Parathyroid adenoma (tissue), 2 donors: Measurements from ENCODE around the gene AADACL4.
"Not testable (repeated sequence)": the region's sequence is repeated elsewhere in the genome, so short reads cannot be mapped to it uniquely, and the experiment has no call there.

Source experiments
- H2AFZ ChIP-seq: fragments of 300-600 bp; sonication (generic); one replicate; pipeline ENCODE4 v1.7.0; 2017; ENCODE audit warnings: antibody characterized with exemption, mild to moderate bottlenecking
- H3K27ac ChIP-seq: fragments of 300-600 bp; sonication (generic); one replicate; pipeline ENCODE4 v1.7.0; 2017
- H3K27me3 ChIP-seq: fragments of 300-600 bp; sonication (generic); one replicate; pipeline ENCODE4 v1.7.0; 2017; ENCODE audit warnings: low read length; ENCODE audit not compliant: control insufficient read depth, insufficient read depth
- H3K36me3 ChIP-seq: fragments of 300-600 bp; sonication (generic); one replicate; pipeline ENCODE4 v1.7.0; 2017; ENCODE audit warnings: low read length; ENCODE audit not compliant: control insufficient read depth, insufficient read depth
- H3K4me1 ChIP-seq: fragments of 300-600 bp; sonication (generic); one replicate; pipeline ENCODE4 v1.7.0; 2017; ENCODE audit warnings: control low read depth
- H3K4me2 ChIP-seq: fragments of 300-600 bp; sonication (generic); one replicate; pipeline ENCODE4 v1.7.0; 2017; ENCODE audit warnings: low read length
- H3K4me3 ChIP-seq: fragments of 300-600 bp; sonication (generic); one replicate; pipeline ENCODE4 v1.7.0; 2017; ENCODE audit warnings: low read depth, low read length
- H3K79me2 ChIP-seq: fragments of 300-600 bp; sonication (generic); one replicate; pipeline ENCODE4 v1.7.0; 2017; ENCODE audit warnings: control low read depth
- H3K9ac ChIP-seq: fragments of 300-600 bp; sonication (generic); one replicate; pipeline ENCODE4 v1.7.0; 2017; ENCODE audit warnings: mild to moderate bottlenecking
- H3K9me3 ChIP-seq: fragments of 300-600 bp; sonication (generic); one replicate; pipeline ENCODE4 v1.7.0; 2017; ENCODE audit warnings: low read length; ENCODE audit not compliant: control insufficient read depth
- CTCF ChIP-seq: fragments of 300-600 bp; sonication (generic); IDR thresholded peaks from one replicate; pipeline ENCODE4 v1.7.0; 2017; ENCODE audit warnings: antibody characterized with exemption, mild to moderate bottlenecking
- donor health status: primary hyperparathyroidism.

The AADACL4 gene

GRCh38 chr1:12640958-12641272 is 3.0 kb upstream of the AADACL4 start:
- Histone ChIP-seq H3K79me2 (no peaks in the 10 kb centered on the region), H3K4me1 (no peaks in the 10 kb centered on the region), H2AFZ (no peak overlapping the region)

GRCh38 chr1:12643079-12643478 is 806 bp upstream of the AADACL4 start:
- H3K79me2 ChIP-seq, result no peaks in the 10 kb centered on the region
- H2AFZ ChIP-seq, result no peak overlapping the region
- no peaks in the 10 kb centered on the region for H3K4me1 ChIP-seq
- no peak overlapping the region for H3K27ac ChIP-seq
- H3K27me3 ChIP-seq, result no peaks in the 10 kb centered on the region
- H3K9me3 ChIP-seq, result peaks cover 2% of the 10 kb centered on the region
- H3K4me3 ChIP-seq, result no peak overlapping the region
- no peaks in the 10 kb centered on the region for H3K36me3 ChIP-seq
- no peak overlapping the region for H3K9ac ChIP-seq
- no peak for TF ChIP-seq CTCF
- no peak overlapping the region for H3K4me2 ChIP-seq

More at GRCh38 chr1:12640958-12641272, 3.0 kb upstream of the AADACL4 start:
- H3K36me3 ChIP-seq, result no peaks in the 10 kb centered on the region
- no peak overlapping the region for H3K27ac ChIP-seq
- H3K4me2 ChIP-seq, result no peak overlapping the region
- no peaks in the 10 kb centered on the region for H3K27me3 ChIP-seq
- TF ChIP-seq CTCF, result no peak
- H3K4me3 ChIP-seq, result no peak overlapping the region
- no peak overlapping the region for H3K9ac ChIP-seq
- peaks cover 2% of the 10 kb centered on the region for H3K9me3 ChIP-seq

GRCh38 chr1:12644237-12644636 is 352 bp downstream of the AADACL4 start:
- no peaks in the 10 kb centered on the region for H3K27me3 ChIP-seq
- H2AFZ ChIP-seq, result no peak overlapping the region
- H3K9me3 ChIP-seq, result peaks cover 2% of the 10 kb centered on the region
- no peak for TF ChIP-seq CTCF
- H3K9ac ChIP-seq, result no peak overlapping the region
- no peaks in the 10 kb centered on the region for H3K79me2 ChIP-seq
- H3K36me3 ChIP-seq, result no peaks in the 10 kb centered on the region
- H3K27ac ChIP-seq, result no peak overlapping the region
- no peak overlapping the region for H3K4me2 ChIP-seq
- no peaks in the 10 kb centered on the region for H3K4me1 ChIP-seq
- no peak overlapping the region for H3K4me3 ChIP-seq

GRCh38 chr1:12644829-12645228 is 944 bp downstream of the AADACL4 start:
- Histone ChIP-seq H3K27ac (no peak overlapping the region), H3K27me3 (no peaks in the 10 kb centered on the region), H3K9me3 (peaks cover 2% of the 10 kb centered on the region), H3K4me2 (no peak overlapping the region), H3K9ac (no peak overlapping the region), H2AFZ (no peak overlapping the region), H3K4me3 (no peak overlapping the region), H3K4me1 (no peaks in the 10 kb centered on the region), H3K36me3 (no peaks in the 10 kb centered on the region), H3K79me2 (no peaks in the 10 kb centered on the region)
- no peak for TF ChIP-seq CTCF

GRCh38 chr1:12645401-12645800 is 1.5 kb downstream of the AADACL4 start:
- not testable (repeated sequence) for H2AFZ ChIP-seq, H3K27me3 ChIP-seq, H3K79me2 ChIP-seq, H3K4me2 ChIP-seq, H3K9ac ChIP-seq, H3K4me1 ChIP-seq, H3K4me3 ChIP-seq, H3K36me3 ChIP-seq, H3K27ac ChIP-seq, H3K9me3 ChIP-seq
